K562 (cell line): ENCODE results near the gene SHE. TPM values are rescaled to one million over a fixed set of nuclear protein-coding genes. Genes with fewer than 3 reads are reported as not detected.

ENCODE experiments used
- CBX2 ChIP-seq: fragments of 200-600 bp; sonication (generic); IDR thresholded peaks from one replicate; pipeline ENCODE4 v1.6.1; 2012; ENCODE audit warnings: mild to moderate bottlenecking, low read length, inconsistent platforms; ENCODE audit not compliant: insufficient read depth, poor library complexity, severe bottlenecking
- ELF2 ChIP-seq: fragments of 250-450 bp; sonication (Bioruptor Pico); IDR thresholded peaks from 2 replicates; pipeline ENCODE4 v1.5.0; 2021; ENCODE audit warnings: mild to moderate bottlenecking
- ETV1 ChIP-seq: fragments of 450-650 bp; conservative IDR thresholded peaks from 2 replicates; pipeline ENCODE4 v1.6.1; 2016; ENCODE audit warnings: missing genetic modification characterization, control low read depth, low read depth, missing compliant biosample characterization
- GATAD2A ChIP-seq: fragments of 450-650 bp; IDR thresholded peaks from 2 replicates; pipeline ENCODE4 v1.6.1; 2017
- NR2C1 ChIP-seq, 2 experiments: fragments of 450-650 bp; IDR thresholded peaks; 2 replicates each; pipeline ENCODE4 v1.6.1; 2017; ENCODE audit warnings: mild to moderate bottlenecking in 2 of 2, antibody characterized with exemption in 1 of 2, inconsistent platforms in 1 of 2, missing compliant biosample characterization in 1 of 2, missing genetic modification characterization in 1 of 2
- PHF21A ChIP-seq: fragments of 450-650 bp; IDR thresholded peaks from 2 replicates; pipeline ENCODE4 v1.6.1; 2017; ENCODE audit warnings: low read depth, borderline replicate concordance
- POLR3G ChIP-seq: IDR thresholded peaks from 2 replicates; pipeline ENCODE4 v1.6.1; 2011; ENCODE audit not compliant: insufficient read length, insufficient replicate concordance; ENCODE audit errors: extremely low read depth
- SMARCE1 ChIP-seq: fragments of 450-650 bp; IDR thresholded peaks from 2 replicates; pipeline ENCODE4 v1.7.1; 2016; ENCODE audit warnings: mild to moderate bottlenecking
- TSHZ1 ChIP-seq: fragments of 250-450 bp; sonication (Bioruptor Pico); IDR thresholded peaks from 2 replicates; pipeline ENCODE4 v1.4.0; 2020; ENCODE audit warnings: mild to moderate bottlenecking, moderate library complexity
- ZNF398 ChIP-seq: fragments of 250-450 bp; sonication (Bioruptor Pico); IDR thresholded peaks from 2 replicates; pipeline ENCODE4 v1.8.0; 2021; ENCODE audit warnings: moderate library complexity, mild to moderate bottlenecking, inconsistent platforms
- ZNF408 ChIP-seq: fragments of 250-450 bp; sonication (Bioruptor Pico); IDR thresholded peaks from 2 replicates; pipeline ENCODE4 v1.4.0; 2020; ENCODE audit warnings: low read depth, mild to moderate bottlenecking, moderate library complexity
- ZNF561 ChIP-seq: fragments of 450-650 bp; formaldehyde crosslinking; conservative IDR thresholded peaks from 2 replicates; pipeline ENCODE4 v1.4.0; 2020; ENCODE audit warnings: mild to moderate bottlenecking, moderate library complexity
- polyA plus RNA-seq, 8 experiments: library from polyadenylated mRNA; depleted of rRNA in 4 of 8; stranded (reverse) in 5 of 8; unstranded in 3 of 8; fragments of >200 nt; fragmentation: Nextera tagmentation in 2 of 8; fragmentation: Illumina TruSeq in 1 of 8; extraction: Ambion mirVana in 2 of 8; extraction: Trizol in 1 of 8; gene quantifications; 2 replicates each; pipeline versions ENCODE4 v1.2.1 to v1.2.3, GENCODE V29; 2011 to 2014; ENCODE audit warnings: inconsistent platforms in 1 of 8, missing spikeins in 1 of 8
- total RNA-seq, 7 experiments: library from RNA; depleted of rRNA in 6 of 7; stranded (reverse); fragments of >200 nt in 6 of 7; fragmentation: Illumina TruSeq in 2 of 7; extraction: Trizol in 2 of 7; gene quantifications; 2 replicates each; pipeline versions ENCODE4 v1.2.1 to v1.2.3, GENCODE V29; 2011 to 2021; ENCODE audit warnings: low replicate concordance in 1 of 7

Gene SHE
- total and polyA plus RNA-seq, 9 of the 15 experiments (the other 6 are each of a cell fraction or from before 2014, with no cell fraction given), result 0.01 to 0.05 TPM; not detected in 7

- peak; percentile 81 for TF ChIP-seq NR2C1 (IDR thresholded peaks at IDR 0.05)
- peak; percentile 91 for TF ChIP-seq NR2C1 (tag; IDR thresholded peaks at IDR 0.05)
- TF ChIP-seq PHF21A, result no peak
- TF ChIP-seq ELF2 (CRISPR knock-in tag), result 0 out of 2 replicates have a peak, but pooled peaks have one; percentile 65
- no peak for TF ChIP-seq POLR3G
- TF ChIP-seq GATAD2A, result no peak
- TF ChIP-seq SMARCE1, result peak; percentile 62
- TF ChIP-seq TSHZ1 (CRISPR knock-in tag), result no peak
- peak; percentile 94 for TF ChIP-seq ETV1 (tag)
- no peak for TF ChIP-seq ZNF561
- no peak for TF ChIP-seq CBX2
- no peak for TF ChIP-seq ZNF408 (CRISPR knock-in tag)
- TF ChIP-seq ZNF398 (CRISPR knock-in tag), result no peak
Measured at GRCh38 chr1:154497026-154497806, 5.0 kb downstream of the SHE start (continued).
